ENCODE measurements around the gene WASHC3. TPM values are rescaled to one million over a fixed set of nuclear protein-coding genes. Genes with fewer than 3 reads are reported as not detected.

Gene WASHC3
- total and polyA plus RNA-seq, 8 donors, result 48.7 to 222 (median 55.3) TPM; not detected in 1

DNA sequence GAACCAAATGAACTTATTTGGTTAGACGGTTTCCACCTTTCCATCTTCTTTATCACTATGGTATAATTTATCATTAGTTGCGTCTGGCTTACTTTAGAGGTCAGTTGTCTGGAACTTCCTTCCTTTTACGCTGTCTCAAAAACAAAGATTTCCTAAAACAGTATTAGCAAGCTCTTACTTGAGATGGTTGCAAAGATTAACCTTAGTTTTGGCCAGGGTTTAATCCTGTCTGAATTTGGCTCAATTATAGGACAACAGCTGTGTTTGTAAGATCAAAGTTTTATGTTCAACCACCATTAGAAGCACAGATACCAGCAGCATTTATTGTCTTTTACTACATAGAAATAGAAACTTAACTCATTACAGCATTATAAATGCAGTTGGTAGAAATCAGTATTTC, 7.9 kb upstream of the WASHC3 start:
- Histone ChIP-seq H3K36me3 (peaks cover 0 to 18% (median 13%) of the 10 kb centered on the region in 4 donors), H3K9me3 (no peaks in the 10 kb centered on the region), H3K4me1 (no peaks in the 10 kb centered on the region), H3K27ac (no peak overlapping the region), H3K4me3 (no peak overlapping the region), H3K27me3 (no peaks in the 10 kb centered on the region)
- intact Hi-C loops (cut with DNase I; ENCODE audit: low total_unique reads), result no loop called here
- no peak for DNase-seq
- WGBS, 5 donors, result 60 to 81% (median 71%) methylated on average over 3 of the region's 3 CpGs
- TF ChIP-seq, protein P1, sequence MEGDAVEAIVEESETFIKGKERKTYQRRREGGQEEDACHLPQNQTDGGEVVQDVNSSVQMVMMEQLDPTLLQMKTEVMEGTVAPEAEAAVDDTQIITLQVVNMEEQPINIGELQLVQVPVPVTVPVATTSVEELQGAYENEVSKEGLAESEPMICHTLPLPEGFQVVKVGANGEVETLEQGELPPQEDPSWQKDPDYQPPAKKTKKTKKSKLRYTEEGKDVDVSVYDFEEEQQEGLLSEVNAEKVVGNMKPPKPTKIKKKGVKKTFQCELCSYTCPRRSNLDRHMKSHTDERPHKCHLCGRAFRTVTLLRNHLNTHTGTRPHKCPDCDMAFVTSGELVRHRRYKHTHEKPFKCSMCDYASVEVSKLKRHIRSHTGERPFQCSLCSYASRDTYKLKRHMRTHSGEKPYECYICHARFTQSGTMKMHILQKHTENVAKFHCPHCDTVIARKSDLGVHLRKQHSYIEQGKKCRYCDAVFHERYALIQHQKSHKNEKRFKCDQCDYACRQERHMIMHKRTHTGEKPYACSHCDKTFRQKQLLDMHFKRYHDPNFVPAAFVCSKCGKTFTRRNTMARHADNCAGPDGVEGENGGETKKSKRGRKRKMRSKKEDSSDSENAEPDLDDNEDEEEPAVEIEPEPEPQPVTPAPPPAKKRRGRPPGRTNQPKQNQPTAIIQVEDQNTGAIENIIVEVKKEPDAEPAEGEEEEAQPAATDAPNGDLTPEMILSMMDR (IDR thresholded peaks at IDR 0.05), result no peak
- TF ChIP-seq EP300 (IDR thresholded peaks at IDR 0.05) (no peak), POLR2A (IDR thresholded peaks at IDR 0.05) (no peak), POLR2AphosphoS5 (IDR thresholded peaks at IDR 0.05) (no peak)

DNA sequence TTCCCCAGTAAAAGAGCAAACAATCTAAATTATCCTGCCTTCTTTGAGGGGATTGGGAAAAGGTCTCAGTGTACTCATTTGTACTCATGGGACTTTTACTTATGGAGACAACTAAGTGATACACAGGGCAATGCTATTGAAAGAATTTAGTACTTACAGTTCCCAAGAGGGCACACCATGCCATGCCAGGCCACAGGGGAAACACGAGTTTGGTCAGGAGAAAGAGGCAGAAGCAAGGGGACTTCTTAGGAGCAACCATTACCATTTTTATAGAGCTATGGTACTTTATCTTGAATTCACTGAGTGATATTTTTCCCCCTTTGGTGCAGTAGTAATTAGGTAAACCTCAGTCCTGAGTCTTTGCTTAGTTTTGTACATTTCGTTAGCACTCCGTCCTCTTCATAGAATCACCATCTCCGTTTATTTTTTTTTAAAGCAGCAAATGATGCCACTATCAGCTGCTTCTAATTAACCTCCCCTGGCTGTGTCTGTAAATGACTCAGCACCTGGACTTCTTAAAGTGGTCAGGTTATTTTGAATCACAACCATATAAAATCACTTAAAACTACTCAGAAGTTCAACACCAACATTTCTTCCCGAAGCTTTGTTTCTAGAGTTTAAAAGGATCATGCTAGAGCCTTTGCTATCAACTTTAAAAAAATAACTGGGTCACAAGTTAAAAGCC, 5.9 kb upstream of the WASHC3 start:
- 70 to 82% (median 76%) methylated on average over 5 of the region's 5 CpGs for WGBS, 5 donors
- no peak overlapping the region for H3K27ac ChIP-seq
- no peaks in the 10 kb centered on the region for H3K36me3 ChIP-seq
- no peaks in the 10 kb centered on the region for H3K4me1 ChIP-seq
- no peak for DNase-seq
- intact Hi-C loops (cut with DNase I; ENCODE audit: low total_unique reads), result no loop called here
- no peaks in the 10 kb centered on the region for H3K9me3 ChIP-seq
- H3K27me3 ChIP-seq, result no peaks in the 10 kb centered on the region
- no peak for TF ChIP-seq POLR2AphosphoS5 (IDR thresholded peaks at IDR 0.05)
- H3K4me3 ChIP-seq, result no peak overlapping the region

DNA sequence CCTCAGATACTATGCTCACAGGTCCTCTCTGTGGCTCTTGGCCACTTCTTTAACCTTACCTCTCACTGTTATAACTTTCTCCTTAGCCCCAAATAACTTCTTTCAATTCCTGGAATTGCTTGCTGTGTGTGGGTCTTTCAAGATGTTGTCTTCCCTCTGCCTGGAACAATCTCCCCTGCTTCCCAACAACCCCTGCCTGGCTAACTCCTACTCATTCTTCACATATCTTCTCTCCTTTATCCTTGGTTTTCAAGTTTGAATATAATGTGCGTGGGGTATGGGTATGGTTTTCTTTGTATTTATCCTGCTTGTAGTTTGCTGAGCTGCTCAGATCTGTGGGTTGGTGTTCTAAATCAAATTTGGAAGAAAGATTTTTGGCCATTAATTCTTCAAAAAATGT, 2.7 kb upstream of the WASHC3 start:
- WGBS, 5 donors, result 85 to 100% (median 91%) methylated on average over 1 of the region's 1 CpG
- TF ChIP-seq, protein P1 (IDR thresholded peaks at IDR 0.05), result no peak
- no peak for TF ChIP-seq POLR2AphosphoS5 (IDR thresholded peaks at IDR 0.05)
- TF ChIP-seq EP300 (IDR thresholded peaks at IDR 0.05), result no peak
- no peak for TF ChIP-seq POLR2A (IDR thresholded peaks at IDR 0.05)

DNA sequence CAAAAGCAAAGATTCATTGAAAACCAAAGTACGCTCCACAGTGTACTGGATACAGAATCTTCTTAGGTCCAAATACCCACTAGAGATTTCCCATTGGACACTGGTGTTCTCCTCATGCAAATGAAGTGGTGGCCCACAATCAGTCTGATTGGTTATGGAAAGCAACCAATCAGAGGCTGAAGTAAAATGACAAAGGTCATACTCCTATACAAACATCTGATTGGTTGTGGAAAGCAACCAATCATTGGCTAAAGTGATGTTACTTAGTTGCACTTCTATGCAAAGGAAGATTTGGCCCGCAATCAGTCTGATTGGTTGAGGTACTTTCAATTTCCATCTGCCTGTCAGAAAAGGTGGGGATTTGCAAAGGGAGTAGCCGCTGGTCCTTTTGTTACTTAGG, 1.3 kb upstream of the WASHC3 start:
- peaks cover 0 to 3% (median 0%) of the 10 kb centered on the region in 4 donors for H3K36me3 ChIP-seq
- H3K4me3 ChIP-seq, result no peak overlapping the region
- H3K27me3 ChIP-seq, result no peaks in the 10 kb centered on the region
- DNase-seq, result no peak
- intact Hi-C loops (cut with DNase I; ENCODE audit: low total_unique reads), result no loop called here
- H3K27ac ChIP-seq, result no peak overlapping the region
- peaks cover 0 to 25% (median 14%) of the 10 kb centered on the region in 4 donors for H3K4me1 ChIP-seq
- TF ChIP-seq POLR2A (IDR thresholded peaks at IDR 0.05), result no peak
- no peak for TF ChIP-seq EP300 (IDR thresholded peaks at IDR 0.05)
- no peak for TF ChIP-seq POLR2AphosphoS5 (IDR thresholded peaks at IDR 0.05)
- TF ChIP-seq, protein P1 (IDR thresholded peaks at IDR 0.05), result no peak
- 90 to 99% (median 98%) methylated on average over 3 of the region's 3 CpGs for WGBS, 5 donors
- H3K9me3 ChIP-seq, result no peaks in the 10 kb centered on the region

More for the DNA sequence above, 2.7 kb upstream of the WASHC3 start:
- H3K36me3 ChIP-seq, result no peaks in the 10 kb centered on the region
- H3K4me3 ChIP-seq, result no peak overlapping the region
- intact Hi-C loops (cut with DNase I; ENCODE audit: low total_unique reads), result no loop called here
- peaks cover 0 to 22% (median 13%) of the 10 kb centered on the region in 4 donors for H3K4me1 ChIP-seq
- H3K27ac ChIP-seq, result no peak overlapping the region
- no peaks in the 10 kb centered on the region for H3K9me3 ChIP-seq
- DNase-seq, result no peak
- no peaks in the 10 kb centered on the region for H3K27me3 ChIP-seq

DNA sequence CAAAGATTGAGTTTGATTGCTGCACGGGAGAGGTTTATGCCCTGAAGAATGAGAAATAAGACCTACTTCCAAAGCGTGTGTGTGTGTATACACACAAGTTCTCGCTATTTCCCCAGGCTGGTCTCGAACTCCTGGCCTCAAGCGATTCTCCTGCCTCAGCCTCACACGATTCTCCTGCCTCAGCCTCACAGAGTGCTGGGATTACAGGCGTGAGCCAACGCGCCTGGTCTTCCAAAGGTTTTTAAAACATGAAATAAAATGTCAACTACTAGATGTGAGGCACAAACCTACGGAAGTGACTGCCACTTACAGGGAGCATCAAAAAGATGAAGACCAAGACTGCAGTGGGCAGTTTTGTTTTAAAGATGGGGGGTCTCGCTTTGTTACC, 622 bp upstream of the WASHC3 start:
- intact Hi-C loops (cut with DNase I; ENCODE audit: low total_unique reads), result no loop called here
- Histone ChIP-seq H3K4me3 (peak overlapping the region; percentile 66 to 78 (median 74)), H3K27me3 (no peaks in the 10 kb centered on the region), H3K36me3 (peaks cover 0 to 8% (median 2%) of the 10 kb centered on the region in 4 donors), H3K4me1 (peaks cover 0 to 25% (median 14%) of the 10 kb centered on the region in 4 donors), H3K9me3 (no peaks in the 10 kb centered on the region), H3K27ac (peak overlapping the region in 2 of 5 donors; percentile 90 to 92)
- WGBS, 5 donors, result 78 to 86% (median 85%) methylated on average over 11 of the region's 11 CpGs
- DNase-seq, result no peak
- TF ChIP-seq, protein P1 (IDR thresholded peaks at IDR 0.05), result no peak
- TF ChIP-seq POLR2A (IDR thresholded peaks at IDR 0.05) (no peak), EP300 (IDR thresholded peaks at IDR 0.05) (no peak), POLR2AphosphoS5 (IDR thresholded peaks at IDR 0.05) (no peak)

Measured in stomach (tissue), 9 donors.